Endometrial microvascular endothelial cells (primary cell): Measurements from ENCODE around the gene ITGB5. TPM values are rescaled to one million over a fixed set of nuclear protein-coding genes. Genes with fewer than 3 reads are reported as not detected.

Source experiments
- in situ Hi-C: cut with HindIII; loops from 2 replicates; pipeline ENCODE4 v1.10.0; 2017; ENCODE audit warnings: low sequenced_read_pairs, low pct_unique_long_range_greater_than_20kb; ENCODE audit errors: inconsistent ontology term
- total RNA-seq: library from RNA; depleted of rRNA; stranded (reverse); fragments of >200 nt; gene quantifications from one replicate; pipeline ENCODE4 v1.2.3, GENCODE V29; 2015; ENCODE audit errors: inconsistent ontology term

The ITGB5 gene
- total RNA-seq, 1 donor from 2014 or later, result 304 TPM

GRCh38 chr3:124878561-124879336 is 8.4 kb downstream of the ITGB5 start:
- in situ Hi-C loops, result no loop called here

- in situ Hi-C loops, result no loop called here
Measured at GRCh38 chr3:124877674-124878073, 9.5 kb downstream of the ITGB5 start.

GRCh38 chr3:124876401-124876878 is 10.7 kb downstream of the ITGB5 start:
- in situ Hi-C loops, result no loop called here

- in situ Hi-C loops, result no loop called here
Measured at GRCh38 chr3:124873226-124873625, 13.9 kb downstream of the ITGB5 start.

GRCh38 chr3:124867511-124867910 is 19.7 kb downstream of the ITGB5 start:
- in situ Hi-C loops, result no loop called here

GRCh38 chr3:124862006-124862405 is 25.2 kb downstream of the ITGB5 start:
- in situ Hi-C loops, result no loop called here

GRCh38 chr3:124861041-124861440 is 26.1 kb downstream of the ITGB5 start:
- in situ Hi-C loops, result no loop called here

GRCh38 chr3:124860599-124860998 is 26.6 kb downstream of the ITGB5 start:
- in situ Hi-C loops, result no loop called here

GRCh38 chr3:124859025-124859424 is 28.1 kb downstream of the ITGB5 start:
- in situ Hi-C loops, result no loop called here

- in situ Hi-C loops, result no loop called here
Measured at GRCh38 chr3:124858275-124858674, 28.9 kb downstream of the ITGB5 start.

GRCh38 chr3:124856677-124857076 is 30.5 kb downstream of the ITGB5 start:
- in situ Hi-C loops, result no loop called here

- in situ Hi-C loops, result no loop called here
Measured at GRCh38 chr3:124854009-124854408, 33.2 kb downstream of the ITGB5 start.

- in situ Hi-C loops, result no loop called here
Measured at GRCh38 chr3:124853446-124853845, 33.7 kb downstream of the ITGB5 start.

GRCh38 chr3:124851905-124852304 is 35.3 kb downstream of the ITGB5 start:
- in situ Hi-C loops, result no loop called here

GRCh38 chr3:124851136-124851535 is 36.0 kb downstream of the ITGB5 start:
- in situ Hi-C loops, result no loop called here

- in situ Hi-C loops, result no loop called here
Measured at GRCh38 chr3:124850633-124851032, 36.5 kb downstream of the ITGB5 start.

- in situ Hi-C loops, result no loop called here
Measured at GRCh38 chr3:124850212-124850611, 37.0 kb downstream of the ITGB5 start.

- in situ Hi-C loops, result no loop called here
Measured at GRCh38 chr3:124848300-124848699, 38.9 kb downstream of the ITGB5 start.

GRCh38 chr3:124847863-124848262 is 39.3 kb downstream of the ITGB5 start:
- in situ Hi-C loops, result no loop called here

GRCh38 chr3:124847051-124847450 is 40.1 kb downstream of the ITGB5 start:
- in situ Hi-C loops, result no loop called here

- in situ Hi-C loops, result no loop called here
Measured at GRCh38 chr3:124846189-124846588, 41.0 kb downstream of the ITGB5 start.
